ENCODE measurements around the gene OSBPL3. TPM values are rescaled to one million over a fixed set of nuclear protein-coding genes. Genes with fewer than 3 reads are reported as not detected.
"Not testable (repeated sequence)": the region's sequence is repeated elsewhere in the genome, so short reads cannot be mapped to it uniquely, and the experiment has no call there.

OSBPL3 gene
- polyA plus RNA-seq, 1 of the 3 experiments (the other 2 are of a cell fraction), result 23.2 TPM

DNA sequence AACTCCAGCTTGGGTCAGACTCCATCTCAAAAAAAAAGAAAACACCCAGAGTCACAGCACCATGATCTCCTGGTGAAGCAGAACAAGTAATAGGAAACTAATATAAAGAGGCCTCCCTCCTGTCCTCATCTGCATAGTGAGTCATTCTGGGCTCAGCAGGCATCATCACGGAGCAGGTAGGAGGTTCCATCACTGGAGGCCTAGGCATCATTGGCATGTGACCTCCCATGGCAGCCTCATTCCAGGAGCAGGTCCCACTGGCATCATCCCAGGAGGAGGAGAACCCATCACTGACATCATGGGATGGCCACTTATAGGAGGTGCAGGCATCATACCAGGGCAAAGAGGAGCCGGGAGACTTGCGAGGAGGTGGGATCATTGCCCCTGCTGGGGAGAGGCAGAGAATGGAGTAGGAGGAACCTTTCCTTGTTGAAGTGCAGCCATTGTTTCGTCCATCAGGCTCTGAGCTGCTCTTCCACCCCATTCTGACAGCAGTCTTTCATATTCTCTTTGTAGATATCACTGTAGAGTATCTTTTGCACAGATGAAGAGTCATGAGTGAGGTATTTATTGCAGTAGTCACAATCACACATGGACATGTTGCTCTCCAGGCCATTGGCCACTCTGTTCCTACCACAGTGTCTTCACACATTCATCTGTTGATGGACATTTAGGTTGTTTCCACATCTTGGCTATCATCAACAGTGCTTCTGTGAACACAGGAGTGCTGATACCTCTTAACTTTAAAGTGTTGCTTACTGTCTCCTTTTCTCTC, 73.8 kb downstream of the OSBPL3 start:
- peaks cover 39% of the 10 kb centered on the region for H3F3A ChIP-seq (replicated peaks; ENCODE audit: insufficient read depth)
- TF ChIP-seq FOSL2 (IDR thresholded peaks at IDR 0.05; ENCODE audit: borderline replicate concordance, low read depth) (peak; percentile 56; the same call in 1 of the 2 replicates), GATA2 (CRISPR knock-in tag; IDR thresholded peaks at IDR 0.05) (no peak), JUND (IDR thresholded peaks at IDR 0.05) (peak; percentile 47), RXRA (IDR thresholded peaks at IDR 0.05; ENCODE audit: borderline replicate concordance, low read depth) (0 out of 2 replicates have a peak, but pooled peaks have one; percentile 7), NFIC (IDR thresholded peaks at IDR 0.05; ENCODE audit: borderline replicate concordance) (peak; percentile 45; the same call in 1 of the 2 replicates), MEF2A (IDR thresholded peaks at IDR 0.05; ENCODE audit: borderline replicate concordance, low read depth) (no peak)
- TF ChIP-seq, protein P1, sequence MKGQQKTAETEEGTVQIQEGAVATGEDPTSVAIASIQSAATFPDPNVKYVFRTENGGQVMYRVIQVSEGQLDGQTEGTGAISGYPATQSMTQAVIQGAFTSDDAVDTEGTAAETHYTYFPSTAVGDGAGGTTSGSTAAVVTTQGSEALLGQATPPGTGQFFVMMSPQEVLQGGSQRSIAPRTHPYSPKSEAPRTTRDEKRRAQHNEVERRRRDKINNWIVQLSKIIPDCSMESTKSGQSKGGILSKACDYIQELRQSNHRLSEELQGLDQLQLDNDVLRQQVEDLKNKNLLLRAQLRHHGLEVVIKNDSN (IDR thresholded peaks at IDR 0.05; ENCODE audit: borderline replicate concordance, low read depth), result peak; percentile 22; the same call in 1 of the 2 replicates
- no peaks in the 10 kb centered on the region for H3K9me2 ChIP-seq
- H2AFZ ChIP-seq (ENCODE audit: low read depth), result no peak overlapping the region
- H3K4me1 ChIP-seq (ENCODE audit: control insufficient read depth in 1 of 2, insufficient read depth in 2 of 2, low read depth in 1 of 2, low read length in 1 of 2), result peaks cover 14 to 32% of the 10 kb centered on the region in 2 experiments
- H3K27ac ChIP-seq (ENCODE audit: low read depth in 2 of 2, low read length in 1 of 2), result peak overlapping the region; percentile 82 to 88; a peak in 3 of 4 replicates
- H3K79me2 ChIP-seq (ENCODE audit: insufficient read depth), result peaks cover 79% of the 10 kb centered on the region
- POLR2A ChIA-PET, result no interaction called here
- peak overlapping the region; percentile 71 for H3K4me2 ChIP-seq
- DNase-seq, result no peak
- H4K20me1 ChIP-seq (ENCODE audit: insufficient read depth), result no peaks in the 10 kb centered on the region
- no peaks in the 10 kb centered on the region for H3K36me3 ChIP-seq (replicated peaks in 1 of 2; ENCODE audit: control insufficient read depth in 1 of 2, insufficient read depth in 2 of 2, low read length in 1 of 2)
- H3K27me3 ChIP-seq (ENCODE audit: insufficient read depth), result no peaks in the 10 kb centered on the region
- no peak overlapping the region; the same call in 1 of the 2 replicates for H3K9ac ChIP-seq
- WGBS (ENCODE audit: low lambda C conversion rate), result 77% methylated on average over 4 of the region's 4 CpGs
- no peaks in the 10 kb centered on the region for H3K9me3 ChIP-seq
- no peak overlapping the region for H3K4me3 ChIP-seq (ENCODE audit: low read depth in 2 of 2, low read length in 1 of 2)
- CTCF ChIA-PET, result interaction anchor here (1.4 kb wide), 1 partner anchor 12 kb away, joined by 5 read pairs; no protein-coding TSS in a partner anchor

DNA sequence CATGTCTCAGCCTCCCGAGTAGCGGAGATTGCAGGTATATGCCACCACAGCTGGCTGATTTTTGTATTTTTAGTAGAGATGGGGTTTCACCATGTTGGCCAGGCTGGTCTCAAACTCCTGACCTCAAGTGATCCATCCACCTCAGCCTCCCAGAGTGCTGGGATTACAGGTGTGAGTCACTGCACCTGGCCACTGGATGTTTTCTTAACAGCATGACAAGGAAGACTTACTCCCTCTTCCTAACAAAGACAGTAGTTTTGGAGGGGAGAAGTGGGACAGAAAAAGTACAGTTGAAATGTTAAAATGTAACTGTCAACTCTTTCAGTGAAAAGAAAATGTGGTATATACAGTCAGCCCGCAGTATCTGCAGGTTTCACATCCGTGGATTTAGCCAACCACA, 76.0 kb downstream of the OSBPL3 start:
- H3K79me2 ChIP-seq (ENCODE audit: insufficient read depth), result peaks cover 76% of the 10 kb centered on the region
- DNase-seq; POLR2A ChIA-PET; H3K9me2 ChIP-seq; H3K4me2 ChIP-seq; H4K20me1 ChIP-seq (ENCODE audit: insufficient read depth); H3K36me3 ChIP-seq (replicated peaks in 1 of 2; ENCODE audit: control insufficient read depth in 1 of 2, insufficient read depth in 2 of 2, low read length in 1 of 2); H3K27me3 ChIP-seq (ENCODE audit: insufficient read depth); H2AFZ ChIP-seq (ENCODE audit: low read depth); H3K27ac ChIP-seq (ENCODE audit: low read depth in 2 of 2, low read length in 1 of 2); H3K9ac ChIP-seq; H3K9me3 ChIP-seq; H3K4me3 ChIP-seq (ENCODE audit: low read depth in 2 of 2, low read length in 1 of 2): not testable (repeated sequence)
- peaks cover 5 to 24% of the 10 kb centered on the region in 2 experiments for H3K4me1 ChIP-seq (ENCODE audit: control insufficient read depth in 1 of 2, insufficient read depth in 2 of 2, low read depth in 1 of 2, low read length in 1 of 2)
- CTCF ChIA-PET, result interaction anchor here (0.9 kb wide), 1 partner anchor 190 kb away, joined by 3 read pairs; no protein-coding TSS in a partner anchor
- peaks cover 43% of the 10 kb centered on the region for H3F3A ChIP-seq (replicated peaks; ENCODE audit: insufficient read depth)
- WGBS (ENCODE audit: low lambda C conversion rate), result 95% methylated on average over 4 of the region's 4 CpGs

DNA sequence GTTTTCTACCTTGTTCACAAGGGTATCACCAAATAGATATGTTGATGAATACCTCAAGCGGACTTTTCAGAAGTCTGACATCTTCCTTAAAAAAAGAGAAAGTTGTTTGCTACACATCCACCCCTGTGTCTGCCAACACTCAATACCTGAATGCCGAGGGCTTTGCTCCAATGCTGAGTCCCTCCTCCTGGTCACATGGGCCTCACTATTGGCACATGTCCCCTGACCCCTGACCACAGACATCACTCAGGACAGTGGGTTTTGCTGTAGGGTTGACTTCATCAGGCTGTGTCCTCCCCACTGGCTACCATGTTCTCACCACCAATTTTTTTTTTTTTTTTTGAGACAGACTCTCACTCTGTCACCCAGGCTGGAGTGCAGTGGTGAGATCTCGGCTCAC, 76.4 kb downstream of the OSBPL3 start:
- CTCF ChIA-PET, result interaction anchor here (0.9 kb wide), 1 partner anchor 190 kb away, joined by 3 read pairs; no protein-coding TSS in a partner anchor
- H3F3A ChIP-seq (replicated peaks; ENCODE audit: insufficient read depth), result peaks cover 43% of the 10 kb centered on the region
- DNase-seq, result no peak
- H3K27ac ChIP-seq (ENCODE audit: low read depth in 2 of 2, low read length in 1 of 2), result no peak overlapping the region
- no peaks in the 10 kb centered on the region for H3K9me3 ChIP-seq
- no peaks in the 10 kb centered on the region for H3K9me2 ChIP-seq
- no peak overlapping the region for H2AFZ ChIP-seq (ENCODE audit: low read depth)
- H3K79me2 ChIP-seq (ENCODE audit: insufficient read depth), result peaks cover 72% of the 10 kb centered on the region
- POLR2A ChIA-PET, result no interaction called here
- no peaks in the 10 kb centered on the region for H3K36me3 ChIP-seq (replicated peaks in 1 of 2; ENCODE audit: control insufficient read depth in 1 of 2, insufficient read depth in 2 of 2, low read length in 1 of 2)
- H3K27me3 ChIP-seq (ENCODE audit: insufficient read depth), result no peaks in the 10 kb centered on the region
- H3K4me2 ChIP-seq, result no peak overlapping the region
- H3K4me3 ChIP-seq (ENCODE audit: low read depth in 2 of 2, low read length in 1 of 2), result no peak overlapping the region
- peaks cover 5 to 25% of the 10 kb centered on the region in 2 experiments for H3K4me1 ChIP-seq (ENCODE audit: control insufficient read depth in 1 of 2, insufficient read depth in 2 of 2, low read depth in 1 of 2, low read length in 1 of 2)
- H3K9ac ChIP-seq, result no peak overlapping the region
- no peaks in the 10 kb centered on the region for H4K20me1 ChIP-seq (ENCODE audit: insufficient read depth)
- WGBS (ENCODE audit: low lambda C conversion rate), result 93% methylated on average over 3 of the region's 3 CpGs
- TF ChIP-seq MXI1 (IDR thresholded peaks at IDR 0.05; ENCODE audit: low read depth, low read length) (no peak), JUND (IDR thresholded peaks at IDR 0.05) (no peak), GATA2 (CRISPR knock-in tag; IDR thresholded peaks at IDR 0.05) (no peak), RAD21 (IDR thresholded peaks at IDR 0.05; ENCODE audit: low read length) (no peak), NRF1 (IDR thresholded peaks at IDR 0.05; ENCODE audit: low read depth, low read length) (no peak)
- TF ChIP-seq, protein P2, sequence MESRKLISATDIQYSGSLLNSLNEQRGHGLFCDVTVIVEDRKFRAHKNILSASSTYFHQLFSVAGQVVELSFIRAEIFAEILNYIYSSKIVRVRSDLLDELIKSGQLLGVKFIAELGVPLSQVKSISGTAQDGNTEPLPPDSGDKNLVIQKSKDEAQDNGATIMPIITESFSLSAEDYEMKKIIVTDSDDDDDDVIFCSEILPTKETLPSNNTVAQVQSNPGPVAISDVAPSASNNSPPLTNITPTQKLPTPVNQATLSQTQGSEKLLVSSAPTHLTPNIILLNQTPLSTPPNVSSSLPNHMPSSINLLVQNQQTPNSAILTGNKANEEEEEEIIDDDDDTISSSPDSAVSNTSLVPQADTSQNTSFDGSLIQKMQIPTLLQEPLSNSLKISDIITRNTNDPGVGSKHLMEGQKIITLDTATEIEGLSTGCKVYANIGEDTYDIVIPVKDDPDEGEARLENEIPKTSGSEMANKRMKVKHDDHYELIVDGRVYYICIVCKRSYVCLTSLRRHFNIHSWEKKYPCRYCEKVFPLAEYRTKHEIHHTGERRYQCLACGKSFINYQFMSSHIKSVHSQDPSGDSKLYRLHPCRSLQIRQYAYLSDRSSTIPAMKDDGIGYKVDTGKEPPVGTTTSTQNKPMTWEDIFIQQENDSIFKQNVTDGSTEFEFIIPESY (IDR thresholded peaks at IDR 0.05; ENCODE audit: borderline replicate concordance, low read depth), result no peak
- TF ChIP-seq, protein P3, sequence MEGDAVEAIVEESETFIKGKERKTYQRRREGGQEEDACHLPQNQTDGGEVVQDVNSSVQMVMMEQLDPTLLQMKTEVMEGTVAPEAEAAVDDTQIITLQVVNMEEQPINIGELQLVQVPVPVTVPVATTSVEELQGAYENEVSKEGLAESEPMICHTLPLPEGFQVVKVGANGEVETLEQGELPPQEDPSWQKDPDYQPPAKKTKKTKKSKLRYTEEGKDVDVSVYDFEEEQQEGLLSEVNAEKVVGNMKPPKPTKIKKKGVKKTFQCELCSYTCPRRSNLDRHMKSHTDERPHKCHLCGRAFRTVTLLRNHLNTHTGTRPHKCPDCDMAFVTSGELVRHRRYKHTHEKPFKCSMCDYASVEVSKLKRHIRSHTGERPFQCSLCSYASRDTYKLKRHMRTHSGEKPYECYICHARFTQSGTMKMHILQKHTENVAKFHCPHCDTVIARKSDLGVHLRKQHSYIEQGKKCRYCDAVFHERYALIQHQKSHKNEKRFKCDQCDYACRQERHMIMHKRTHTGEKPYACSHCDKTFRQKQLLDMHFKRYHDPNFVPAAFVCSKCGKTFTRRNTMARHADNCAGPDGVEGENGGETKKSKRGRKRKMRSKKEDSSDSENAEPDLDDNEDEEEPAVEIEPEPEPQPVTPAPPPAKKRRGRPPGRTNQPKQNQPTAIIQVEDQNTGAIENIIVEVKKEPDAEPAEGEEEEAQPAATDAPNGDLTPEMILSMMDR (IDR thresholded peaks at IDR 0.05), result no peak

All from SK-N-SH (cell line).